GM23248 (cell line): ENCODE results near the gene CCNC. TPM values are rescaled to one million over a fixed set of nuclear protein-coding genes. Genes with fewer than 3 reads are reported as not detected.

Source experiments
- DNase-seq: peaks from one replicate; pipeline ENCODE4 v3.0.0-alpha.2; 2015
- H2AFZ ChIP-seq: fragments of 200-600 bp; sonication (generic); 2 replicates; pipeline ENCODE4 v1.6.1; 2016; ENCODE audit warnings: antibody characterized with exemption
- H3F3A ChIP-seq: fragments of 200-600 bp; sonication (generic); 2 replicates; pipeline ENCODE4 v1.6.1; 2016; ENCODE audit warnings: mild to moderate bottlenecking, antibody characterized with exemption, mixed run types; ENCODE audit not compliant: insufficient read depth
- H3K27ac ChIP-seq: fragments of 200-600 bp; sonication (generic); 2 replicates; pipeline ENCODE4 v1.5.1; 2016; ENCODE audit warnings: mild to moderate bottlenecking
- H3K27me3 ChIP-seq: fragments of 200-600 bp; sonication (generic); replicated peaks from 2 replicates; pipeline ENCODE4 v1.6.1; 2016; ENCODE audit warnings: mild to moderate bottlenecking; ENCODE audit not compliant: insufficient read depth
- H3K36me3 ChIP-seq: fragments of 200-600 bp; sonication (generic); 2 replicates; pipeline ENCODE4 v1.6.1; 2016; ENCODE audit warnings: low read depth, mild to moderate bottlenecking
- H3K4me1 ChIP-seq: fragments of 200-600 bp; sonication (generic); 2 replicates; pipeline ENCODE4 v1.6.1; 2016; ENCODE audit warnings: mild to moderate bottlenecking; ENCODE audit not compliant: insufficient read depth
- H3K4me2 ChIP-seq: fragments of 200-600 bp; sonication (generic); one replicate; pipeline ENCODE4 v1.6.1; 2016; ENCODE audit warnings: mild to moderate bottlenecking; ENCODE audit not compliant: unreplicated experiment
- H3K4me3 ChIP-seq: fragments of 200-600 bp; sonication (generic); 2 replicates; pipeline ENCODE4 v1.5.1; 2016; ENCODE audit warnings: mild to moderate bottlenecking
- H3K79me2 ChIP-seq: fragments of 200-600 bp; sonication (generic); 2 replicates; pipeline ENCODE4 v1.6.1; 2016; ENCODE audit warnings: mild to moderate bottlenecking; ENCODE audit not compliant: insufficient read depth
- H3K9ac ChIP-seq: fragments of 200-600 bp; sonication (generic); 2 replicates; pipeline ENCODE4 v1.6.1; 2016; ENCODE audit warnings: mild to moderate bottlenecking
- H3K9me2 ChIP-seq: fragments of 200-600 bp; sonication (generic); 2 replicates; pipeline ENCODE4 v1.6.1; 2016; ENCODE audit warnings: mixed run types, mild to moderate bottlenecking, moderate library complexity; ENCODE audit not compliant: insufficient read depth
- H3K9me3 ChIP-seq: fragments of 200-600 bp; sonication (generic); one replicate; pipeline ENCODE4 v1.6.1; 2017; ENCODE audit warnings: low read depth
- H4K20me1 ChIP-seq: fragments of 200-600 bp; sonication (generic); 2 replicates; pipeline ENCODE4 v1.6.0; 2016; ENCODE audit not compliant: insufficient read depth
- EZH2 ChIP-seq: fragments of 200-600 bp; sonication (generic); IDR thresholded peaks from 2 replicates; pipeline ENCODE4 v1.6.1; 2018; ENCODE audit warnings: antibody characterized with exemption, mild to moderate bottlenecking; ENCODE audit not compliant: insufficient read depth, poor library complexity, severe bottlenecking
- EZH2phosphoT487 ChIP-seq: fragments of 200-600 bp; sonication (generic); IDR thresholded peaks from 2 replicates; pipeline ENCODE4 v1.6.1; 2018; ENCODE audit warnings: antibody characterized with exemption, moderate library complexity, mild to moderate bottlenecking, low read depth; ENCODE audit not compliant: insufficient read depth
- WGBS, 2 experiments: methylation state at CpG; one replicate each; pipeline ENCODE4 v1.1.6; 2015 to 2017; ENCODE audit warnings: low lambda C conversion rate in 2 of 2, low coverage in 1 of 2; ENCODE audit errors: missing lambda C conversion rate in 2 of 2; 5-methylcytosine and 5-hydroxymethylcytosine counted together
- in situ Hi-C: fragments of 300-500 bp; cut with MboI; formaldehyde crosslinking; loops from 2 replicates; pipeline ENCODE4 v1.15.0; 2020
- polyA plus RNA-seq: library from polyadenylated mRNA; unstranded; fragments of >200 nt; fragmentation: Nextera tagmentation; extraction: Ambion mirVana; gene quantifications from 2 replicates; pipeline ENCODE4 v1.2.1, GENCODE V29; 2016
- total RNA-seq: library from RNA; depleted of rRNA; stranded (reverse); fragments of >200 nt; shearing (Covaris generic); gene quantifications from 2 replicates; pipeline ENCODE4 v1.2.3, GENCODE V29; 2014; rRNA removed

CCNC gene, protein sequence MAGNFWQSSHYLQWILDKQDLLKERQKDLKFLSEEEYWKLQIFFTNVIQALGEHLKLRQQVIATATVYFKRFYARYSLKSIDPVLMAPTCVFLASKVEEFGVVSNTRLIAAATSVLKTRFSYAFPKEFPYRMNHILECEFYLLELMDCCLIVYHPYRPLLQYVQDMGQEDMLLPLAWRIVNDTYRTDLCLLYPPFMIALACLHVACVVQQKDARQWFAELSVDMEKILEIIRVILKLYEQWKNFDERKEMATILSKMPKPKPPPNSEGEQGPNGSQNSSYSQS
- total RNA-seq (78.5 and 89.3 TPM in 2 replicates), polyA plus RNA-seq (48.6 and 53.9 TPM in 2 replicates)

DNA sequence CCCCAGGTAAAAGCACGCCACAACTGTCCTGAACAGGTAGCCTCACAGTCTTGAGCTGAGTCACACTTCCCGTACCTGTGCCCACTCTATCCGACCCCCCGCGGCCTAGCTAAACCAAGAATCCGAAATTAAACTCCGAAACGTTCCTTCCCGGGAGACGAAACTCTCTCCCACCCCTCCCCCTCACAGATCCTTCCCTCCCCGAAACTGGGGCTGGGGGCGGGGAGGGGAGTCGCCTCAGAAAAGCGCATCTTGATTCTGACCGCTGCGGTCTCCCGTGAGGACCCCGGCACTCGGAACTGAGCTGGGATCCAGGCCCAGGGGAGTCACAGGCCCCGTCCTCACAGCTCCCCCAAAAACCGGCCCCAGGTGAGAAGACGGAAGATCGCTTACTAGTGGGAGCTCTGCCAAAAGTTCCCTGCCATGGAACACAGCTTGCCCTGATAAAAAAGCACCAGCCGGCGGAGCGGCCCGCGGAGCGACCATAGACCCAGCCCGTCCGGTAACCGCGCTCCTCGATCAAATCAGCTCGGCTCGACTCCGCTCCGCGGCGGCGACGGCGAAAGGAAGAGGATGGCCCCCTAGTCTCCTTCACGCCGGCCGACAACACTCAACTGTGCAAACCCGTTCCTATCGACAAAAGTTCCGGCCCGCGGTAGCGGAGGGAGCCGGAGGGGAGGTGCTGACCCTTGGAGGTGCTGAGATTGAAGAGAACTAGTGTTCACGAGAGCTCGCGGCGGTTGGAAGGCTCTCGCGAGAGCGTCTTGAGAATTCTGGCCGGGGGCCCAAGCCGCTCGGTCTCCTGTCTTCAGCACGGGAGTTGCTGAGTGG lies at the start of gene CCNC:
Gene CCNC (minus strand): TSS at position 558 of the 831 bp plus-strand sequence. CDS start 133 bp downstream, at position 425.
- in situ Hi-C loops = no loop called here

DNA sequence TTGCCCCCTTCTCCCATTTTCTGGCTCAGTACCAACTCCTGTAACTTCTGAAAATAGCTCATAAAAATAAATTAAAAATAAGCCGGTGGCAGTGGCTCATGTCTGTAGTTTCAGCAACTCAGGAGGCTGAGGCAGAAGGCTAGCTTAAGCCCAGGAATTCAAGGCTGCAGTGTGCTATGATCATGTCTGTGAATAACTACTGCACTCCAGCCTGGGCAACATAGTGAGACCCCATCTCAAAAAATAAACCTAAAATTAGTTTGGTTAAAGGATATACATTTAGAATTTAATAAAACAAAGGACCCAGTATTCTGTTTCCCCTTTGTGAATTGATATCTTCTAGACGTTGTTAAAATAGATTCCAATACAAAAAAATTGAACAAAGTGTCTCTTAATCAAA lies 48.7 kb upstream of the CCNC start:
- Histone ChIP-seq H3K36me3 (no peaks in the 10 kb centered on the region), H3K9me3 (no peaks in the 10 kb centered on the region), H3K79me2 (no peaks in the 10 kb centered on the region), H3K9me2 (no peaks in the 10 kb centered on the region), H3K9ac (no peak overlapping the region), H2AFZ (no peak overlapping the region), H3K4me1 (no peaks in the 10 kb centered on the region), H3K27ac (no peak overlapping the region), H3K4me2 (no peak overlapping the region), H3F3A (no peaks in the 10 kb centered on the region), H3K27me3 (peaks cover 87% of the 10 kb centered on the region), H3K4me3 (no peak overlapping the region), H4K20me1 (no peaks in the 10 kb centered on the region)
- in situ Hi-C loops = no loop called here
- DNase-seq = no peak
- WGBS, 2 experiments = 36 to 41% methylated on average over 2 of the region's 2 CpGs
- no peak for TF ChIP-seq EZH2phosphoT487
- no peak for TF ChIP-seq EZH2

More for the DNA sequence above, at the start of gene CCNC:
- Histone ChIP-seq H3K4me2 (peak within 1 kb of the TSS; percentile 93), H3K79me2 (peaks cover 51% of the 10 kb centered on the region), H3K4me1 (peaks cover 23% of the 10 kb centered on the region), H4K20me1 (no peaks in the 10 kb centered on the region), H2AFZ (peak within 1 kb of the TSS; percentile 93), H3K27me3 (no peaks in the 10 kb centered on the region), H3K9me3 (no peaks in the 10 kb centered on the region), H3K36me3 (no peaks in the 10 kb centered on the region), H3K27ac (peak within 1 kb of the TSS; percentile 53), H3K4me3 (peak within 1 kb of the TSS; percentile 95), H3F3A (no peaks in the 10 kb centered on the region), H3K9ac (peak within 1 kb of the TSS; percentile 95), H3K9me2 (no peaks in the 10 kb centered on the region)
- 1% methylated on average over 54 to 64 of the region's 64 CpGs for WGBS, 2 experiments
- TF ChIP-seq EZH2phosphoT487 (no peak), EZH2 (no peak)
- peak; percentile 97 for DNase-seq

DNA sequence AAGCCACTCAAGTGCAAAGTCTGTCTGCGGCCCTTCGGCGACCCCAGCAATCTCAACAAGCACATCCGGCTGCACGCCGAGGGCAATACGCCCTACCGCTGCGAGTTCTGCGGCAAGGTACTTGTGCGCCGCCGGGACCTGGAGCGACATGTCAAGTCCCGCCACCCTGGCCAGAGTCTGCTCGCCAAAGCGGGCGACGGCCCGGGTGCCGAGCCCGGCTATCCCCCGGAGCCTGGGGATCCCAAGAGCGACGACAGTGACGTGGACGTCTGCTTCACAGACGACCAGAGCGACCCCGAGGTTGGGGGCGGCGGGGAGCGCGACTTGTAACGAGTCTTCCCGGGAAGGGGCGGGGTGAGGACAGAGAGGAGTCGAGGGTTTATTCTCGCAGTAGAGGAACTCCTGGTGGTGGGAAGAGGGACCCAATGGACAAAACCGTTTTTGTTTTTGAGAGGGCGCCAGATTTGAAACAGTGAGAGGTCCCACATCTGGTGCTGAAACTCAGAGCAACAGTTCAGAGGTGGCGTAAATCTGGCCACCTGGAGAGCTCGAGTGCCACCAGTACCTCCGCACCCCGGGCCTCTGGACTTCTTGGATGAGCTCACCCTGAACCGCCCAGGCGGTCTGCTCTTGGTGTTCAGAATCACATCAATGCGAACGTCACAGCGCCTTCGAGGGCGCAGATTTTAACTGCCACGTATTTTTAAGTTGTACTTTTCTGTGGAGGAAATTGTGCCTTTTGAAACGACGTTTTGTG lies 46.1 kb upstream of the CCNC start:
- Histone ChIP-seq H3K4me1 (no peaks in the 10 kb centered on the region), H3K4me2 (peak overlapping the region; percentile 17), H3K27me3 (peaks cover 95% of the 10 kb centered on the region), H2AFZ (peak overlapping the region; percentile 66), H3K4me3 (0 out of 2 replicates have a peak overlapping the region, but pooled peaks have one; percentile 16), H3K9me3 (no peaks in the 10 kb centered on the region), H3K9me2 (no peaks in the 10 kb centered on the region), H3F3A (no peaks in the 10 kb centered on the region), H3K27ac (no peak overlapping the region), H4K20me1 (no peaks in the 10 kb centered on the region), H3K79me2 (no peaks in the 10 kb centered on the region), H3K9ac (no peak overlapping the region), H3K36me3 (no peaks in the 10 kb centered on the region)
- in situ Hi-C loops = no loop called here
- DNase-seq = peak; percentile 38
- WGBS, 2 experiments = 4 to 5% methylated on average over 55 of the region's 55 CpGs
- no peak for TF ChIP-seq EZH2phosphoT487
- peak; percentile 19 for TF ChIP-seq EZH2
